AG10803 (cell line): ENCODE data around the gene TEX10.

Source experiments
- DNase-seq: peaks from one replicate; pipeline ENCODE4 v3.0.0; 2010; ENCODE audit warnings: low read depth
- H3K4me3 ChIP-seq: 2 replicates; pipeline ENCODE4 v1.5.1; 2011; ENCODE audit warnings: mild to moderate bottlenecking, low read length, control low read depth
- CTCF ChIP-seq: conservative IDR thresholded peaks from 2 replicates; pipeline ENCODE4 v1.5.1; 2011; ENCODE audit warnings: mild to moderate bottlenecking, low read length, control low read depth, inconsistent platforms

The TEX10 gene

GRCh38 chr9:100287186-100287585 lies 65.6 kb downstream of the TEX10 start:
- no peak overlapping the region for H3K4me3 ChIP-seq
- DNase-seq = no peak
- no peak for TF ChIP-seq CTCF

- no peak for DNase-seq
- no peak for TF ChIP-seq CTCF
- H3K4me3 ChIP-seq = no peak overlapping the region
Measured at GRCh38 chr9:100286257-100286656, 66.5 kb downstream of the TEX10 start.

GRCh38 chr9:100285601-100286000 lies 67.1 kb downstream of the TEX10 start:
- H3K4me3 ChIP-seq = no peak overlapping the region
- DNase-seq = no peak
- TF ChIP-seq CTCF = no peak

- no peak for TF ChIP-seq CTCF
- DNase-seq = no peak
Measured at GRCh38 chr9:100285080-100285479, 67.7 kb downstream of the TEX10 start.

GRCh38 chr9:100284247-100284646 lies 68.5 kb downstream of the TEX10 start:
- DNase-seq = no peak
- no peak overlapping the region for H3K4me3 ChIP-seq
- no peak for TF ChIP-seq CTCF

More at GRCh38 chr9:100285080-100285479, 67.7 kb downstream of the TEX10 start:
- H3K4me3 ChIP-seq = no peak overlapping the region

- DNase-seq = no peak
Measured at GRCh38 chr9:100282388-100282719, 70.4 kb downstream of the TEX10 start.

More at GRCh38 chr9:100282388-100282719, 70.4 kb downstream of the TEX10 start:
- no peak overlapping the region for H3K4me3 ChIP-seq
- TF ChIP-seq CTCF = no peak
